ENCODE measurements around the gene RTL5.

GRCh38 chrX:72102126-72102525 lies 29.6 kb downstream of the RTL5 start:
- TF ChIP-seq POLR2AphosphoS5 (IDR thresholded peaks at IDR 0.05) (no peak), CTCF (IDR thresholded peaks at IDR 0.05) (no peak)
